ENCODE data around the gene C3orf52. TPM values are rescaled to one million over a fixed set of nuclear protein-coding genes. Genes with fewer than 3 reads are reported as not detected.
A peak's percentile ranks its signal among the peaks of the same experiment; 100 is the strongest.

Gene C3orf52
- total RNA-seq, 1 donor from 2014 or later: 0.32 TPM

DNA sequence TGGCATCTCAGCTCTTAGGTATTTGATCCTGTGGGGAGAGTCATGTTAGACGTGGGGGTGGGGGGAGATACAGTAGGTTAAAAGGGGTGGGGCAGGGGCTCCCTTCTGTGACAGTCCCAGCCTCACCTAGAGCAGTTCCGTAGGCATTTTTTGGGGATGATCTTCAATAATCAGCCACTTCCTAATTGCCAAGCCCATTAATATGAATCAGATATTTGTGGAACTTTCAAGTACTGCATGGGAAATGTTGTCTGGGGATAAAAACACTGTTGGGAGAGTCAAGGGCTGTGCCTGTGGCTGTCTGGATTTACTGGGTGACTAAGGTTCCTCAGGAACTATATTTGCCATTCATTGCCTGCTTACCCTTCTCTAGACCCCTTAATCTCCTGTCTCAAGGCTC, 9.5 kb downstream of the C3orf52 start:
- Histone ChIP-seq H3K36me3 (no peaks in the 10 kb centered on the region), H3K27ac (no peak overlapping the region), H3K4me3 (no peak overlapping the region), H3K9me3 (no peaks in the 10 kb centered on the region), H3K27me3 (no peaks in the 10 kb centered on the region), H3K4me1 (peaks cover 0 to 8% of the 10 kb centered on the region in 2 donors)
- intact Hi-C loops (cut with DNase I): no loop called here
- TF ChIP-seq, protein P1, sequence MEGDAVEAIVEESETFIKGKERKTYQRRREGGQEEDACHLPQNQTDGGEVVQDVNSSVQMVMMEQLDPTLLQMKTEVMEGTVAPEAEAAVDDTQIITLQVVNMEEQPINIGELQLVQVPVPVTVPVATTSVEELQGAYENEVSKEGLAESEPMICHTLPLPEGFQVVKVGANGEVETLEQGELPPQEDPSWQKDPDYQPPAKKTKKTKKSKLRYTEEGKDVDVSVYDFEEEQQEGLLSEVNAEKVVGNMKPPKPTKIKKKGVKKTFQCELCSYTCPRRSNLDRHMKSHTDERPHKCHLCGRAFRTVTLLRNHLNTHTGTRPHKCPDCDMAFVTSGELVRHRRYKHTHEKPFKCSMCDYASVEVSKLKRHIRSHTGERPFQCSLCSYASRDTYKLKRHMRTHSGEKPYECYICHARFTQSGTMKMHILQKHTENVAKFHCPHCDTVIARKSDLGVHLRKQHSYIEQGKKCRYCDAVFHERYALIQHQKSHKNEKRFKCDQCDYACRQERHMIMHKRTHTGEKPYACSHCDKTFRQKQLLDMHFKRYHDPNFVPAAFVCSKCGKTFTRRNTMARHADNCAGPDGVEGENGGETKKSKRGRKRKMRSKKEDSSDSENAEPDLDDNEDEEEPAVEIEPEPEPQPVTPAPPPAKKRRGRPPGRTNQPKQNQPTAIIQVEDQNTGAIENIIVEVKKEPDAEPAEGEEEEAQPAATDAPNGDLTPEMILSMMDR (IDR thresholded peaks at IDR 0.05): no peak
- no peak for DNase-seq (ENCODE audit: low spot score in 2 of 2)

DNA sequence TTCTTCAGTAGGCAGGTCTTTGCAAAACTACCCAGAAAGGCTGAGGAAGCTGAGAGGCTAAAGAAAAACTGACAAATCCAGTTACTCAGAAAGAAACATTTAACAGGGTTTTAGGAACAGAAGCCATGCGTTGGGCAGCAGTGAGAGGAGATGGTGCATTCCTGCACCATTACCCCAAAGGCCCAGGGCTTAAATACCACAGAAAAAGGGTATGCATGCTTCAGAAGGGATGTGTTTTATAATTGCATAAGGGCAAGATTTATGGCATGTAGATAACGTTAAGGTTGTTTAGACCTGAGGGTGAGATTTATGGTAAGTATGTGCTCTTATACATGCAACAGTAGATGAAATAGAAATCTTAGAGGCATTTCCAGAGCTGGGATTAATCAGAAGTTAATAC, 10.0 kb downstream of the C3orf52 start:
- H3K9me3 ChIP-seq: no peaks in the 10 kb centered on the region
- intact Hi-C loops (cut with DNase I): no loop called here
- H3K27me3 ChIP-seq: no peaks in the 10 kb centered on the region
- no peak for DNase-seq (ENCODE audit: low spot score in 2 of 2)
- H3K4me1 ChIP-seq: peaks cover 0 to 8% of the 10 kb centered on the region in 2 donors
- no peak overlapping the region for H3K4me3 ChIP-seq
- no peaks in the 10 kb centered on the region for H3K36me3 ChIP-seq
- TF ChIP-seq, protein P1 (IDR thresholded peaks at IDR 0.05): no peak
- H3K27ac ChIP-seq: no peak overlapping the region

DNA sequence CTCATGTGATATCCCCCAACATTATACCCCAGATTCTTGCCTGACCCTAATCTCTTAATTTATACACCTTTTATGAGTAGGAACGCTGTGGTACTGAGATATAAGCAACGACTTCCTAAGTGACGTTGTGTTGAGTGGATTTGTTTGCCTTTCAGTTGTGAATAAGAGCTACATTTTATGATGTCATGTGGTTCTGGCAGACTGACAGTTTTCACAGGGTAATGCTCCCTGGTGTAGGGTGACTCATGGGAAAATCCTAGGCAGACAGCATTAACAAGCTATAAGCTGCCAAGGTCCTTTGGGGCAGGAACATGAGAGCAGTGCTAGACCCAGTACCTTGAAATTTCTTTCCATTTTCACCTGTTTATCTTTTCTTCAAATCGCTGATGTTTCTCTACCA, 11.2 kb downstream of the C3orf52 start:
- H3K27me3 ChIP-seq: no peaks in the 10 kb centered on the region
- H3K4me3 ChIP-seq: no peak overlapping the region
- peak in 1 of 2 donors; percentile 83 for DNase-seq (ENCODE audit: low spot score in 2 of 2)
- intact Hi-C loops (cut with DNase I): no loop called here
- peaks cover 0 to 8% of the 10 kb centered on the region in 2 donors for H3K4me1 ChIP-seq
- H3K27ac ChIP-seq: peak overlapping the region in 1 of 2 donors; percentile 31
- no peaks in the 10 kb centered on the region for H3K9me3 ChIP-seq
- no peaks in the 10 kb centered on the region for H3K36me3 ChIP-seq
- TF ChIP-seq, protein P1 (IDR thresholded peaks at IDR 0.05): no peak

DNA sequence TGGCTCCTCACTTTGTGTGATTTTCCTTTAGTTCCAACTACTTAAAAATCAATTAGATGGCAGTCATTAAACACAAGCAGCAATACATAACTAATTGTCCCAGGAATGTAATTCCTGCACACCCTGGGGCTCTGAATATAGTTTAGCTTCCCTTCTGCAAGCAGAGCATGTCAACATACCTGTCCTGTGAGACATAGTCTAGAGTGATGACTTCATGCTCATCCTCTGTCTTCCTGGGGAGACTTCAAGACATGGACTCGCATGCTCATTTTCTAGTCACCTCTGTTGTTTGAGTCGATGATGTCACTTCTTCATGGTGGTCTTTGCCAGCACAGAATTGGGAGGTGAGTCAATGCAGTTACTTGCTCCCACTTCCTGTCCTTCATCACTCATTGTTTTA, 15.7 kb downstream of the C3orf52 start:
- Histone ChIP-seq H3K4me1 (peaks cover 0 to 6% of the 10 kb centered on the region in 2 donors), H3K27ac (no peak overlapping the region), H3K9me3 (no peaks in the 10 kb centered on the region), H3K36me3 (peaks cover 4% of the 10 kb centered on the region in 2 donors), H3K4me3 (no peak overlapping the region), H3K27me3 (no peaks in the 10 kb centered on the region)
- no peak for DNase-seq (ENCODE audit: low spot score in 2 of 2)
- intact Hi-C loops (cut with DNase I): no loop called here
- TF ChIP-seq, protein P1 (IDR thresholded peaks at IDR 0.05): no peak

DNA sequence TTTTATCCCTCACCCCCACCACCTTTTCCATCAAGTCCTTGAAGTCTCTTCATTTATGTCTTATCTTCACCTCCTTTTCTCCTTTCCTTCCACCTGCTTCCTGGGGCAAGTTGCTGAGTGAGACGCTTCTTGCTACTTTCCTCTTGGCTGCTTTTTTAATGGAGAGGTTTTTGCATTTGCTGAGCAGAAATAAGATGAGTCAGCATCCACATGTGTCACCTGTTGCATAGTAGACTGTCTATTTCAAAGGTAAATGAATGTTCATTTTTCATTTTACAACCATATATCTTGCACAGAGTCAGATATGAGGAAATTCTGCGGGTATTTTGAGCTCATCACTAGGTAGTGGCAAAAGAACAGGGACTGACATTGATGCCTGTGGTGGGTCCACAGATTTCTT, 18.6 kb downstream of the C3orf52 start:
- Histone ChIP-seq H3K27me3 (no peaks in the 10 kb centered on the region), H3K9me3 (no peaks in the 10 kb centered on the region), H3K36me3 (peaks cover 4% of the 10 kb centered on the region in 2 donors), H3K27ac (no peak overlapping the region), H3K4me3 (no peak overlapping the region), H3K4me1 (no peaks in the 10 kb centered on the region)
- intact Hi-C loops (cut with DNase I): no loop called here
- no peak for DNase-seq (ENCODE audit: low spot score in 2 of 2)
- TF ChIP-seq, protein P1 (IDR thresholded peaks at IDR 0.05): no peak

DNA sequence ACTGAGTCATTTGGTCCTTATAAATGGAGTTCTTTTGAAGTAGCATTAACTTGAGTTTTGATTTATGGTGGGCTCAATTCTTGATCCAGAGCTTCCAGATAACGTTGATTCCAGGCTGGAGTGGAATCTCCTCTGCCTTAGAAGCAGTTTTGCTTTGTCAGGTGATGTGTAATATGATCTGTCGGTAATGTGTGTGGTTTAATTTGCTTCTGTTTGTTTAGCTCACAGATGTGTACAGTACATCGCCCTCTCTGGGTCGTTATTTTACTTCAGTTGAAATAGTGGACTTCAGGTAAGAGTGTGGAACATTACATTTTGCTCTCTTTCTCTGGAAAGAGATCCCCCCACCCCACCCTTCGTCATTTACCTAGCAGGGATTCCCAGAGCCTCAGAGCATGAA, 23.1 kb downstream of the C3orf52 start:
- H3K36me3 ChIP-seq: peaks cover 0 to 21% of the 10 kb centered on the region in 2 donors
- no peak overlapping the region for H3K27ac ChIP-seq
- H3K27me3 ChIP-seq: no peaks in the 10 kb centered on the region
- no peak overlapping the region for H3K4me3 ChIP-seq
- intact Hi-C loops (cut with DNase I): no loop called here
- TF ChIP-seq, protein P1 (IDR thresholded peaks at IDR 0.05): no peak
- DNase-seq (ENCODE audit: low spot score in 2 of 2): no peak
- no peaks in the 10 kb centered on the region for H3K4me1 ChIP-seq
- H3K9me3 ChIP-seq: no peaks in the 10 kb centered on the region
